GM12872 (cell line): ENCODE results near the gene ARFGEF3.

Experiments
- TF ChIP-seq, protein P1 (sequence below): IDR thresholded peaks from 3 replicates; pipeline ENCODE4 v1.5.1; 2011; ENCODE audit warnings: low read depth, mild to moderate bottlenecking, low read length, moderate library complexity; ENCODE audit not compliant: insufficient read depth

The ARFGEF3 gene

DNA sequence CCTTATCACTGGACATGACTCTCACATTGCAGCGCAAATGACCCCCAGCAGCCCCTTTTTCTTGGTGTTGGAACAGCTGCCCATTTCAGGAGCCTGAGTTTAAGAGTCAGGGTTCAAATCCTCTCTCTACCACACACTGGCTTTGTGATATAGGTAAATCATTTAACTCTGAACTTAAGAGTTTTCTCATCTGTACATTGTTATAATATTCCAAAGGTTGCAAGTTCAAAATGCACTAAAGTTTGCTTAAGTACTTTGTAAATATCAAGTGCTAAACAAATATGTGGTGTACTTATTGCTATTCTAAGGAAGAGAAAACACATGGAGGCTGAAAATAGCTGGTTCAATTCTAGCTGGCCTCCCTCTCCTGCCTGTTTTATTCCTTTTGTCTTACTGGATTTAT is 95.9 kb downstream of the ARFGEF3 start:
- TF ChIP-seq, protein P1, sequence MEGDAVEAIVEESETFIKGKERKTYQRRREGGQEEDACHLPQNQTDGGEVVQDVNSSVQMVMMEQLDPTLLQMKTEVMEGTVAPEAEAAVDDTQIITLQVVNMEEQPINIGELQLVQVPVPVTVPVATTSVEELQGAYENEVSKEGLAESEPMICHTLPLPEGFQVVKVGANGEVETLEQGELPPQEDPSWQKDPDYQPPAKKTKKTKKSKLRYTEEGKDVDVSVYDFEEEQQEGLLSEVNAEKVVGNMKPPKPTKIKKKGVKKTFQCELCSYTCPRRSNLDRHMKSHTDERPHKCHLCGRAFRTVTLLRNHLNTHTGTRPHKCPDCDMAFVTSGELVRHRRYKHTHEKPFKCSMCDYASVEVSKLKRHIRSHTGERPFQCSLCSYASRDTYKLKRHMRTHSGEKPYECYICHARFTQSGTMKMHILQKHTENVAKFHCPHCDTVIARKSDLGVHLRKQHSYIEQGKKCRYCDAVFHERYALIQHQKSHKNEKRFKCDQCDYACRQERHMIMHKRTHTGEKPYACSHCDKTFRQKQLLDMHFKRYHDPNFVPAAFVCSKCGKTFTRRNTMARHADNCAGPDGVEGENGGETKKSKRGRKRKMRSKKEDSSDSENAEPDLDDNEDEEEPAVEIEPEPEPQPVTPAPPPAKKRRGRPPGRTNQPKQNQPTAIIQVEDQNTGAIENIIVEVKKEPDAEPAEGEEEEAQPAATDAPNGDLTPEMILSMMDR = no peak

DNA sequence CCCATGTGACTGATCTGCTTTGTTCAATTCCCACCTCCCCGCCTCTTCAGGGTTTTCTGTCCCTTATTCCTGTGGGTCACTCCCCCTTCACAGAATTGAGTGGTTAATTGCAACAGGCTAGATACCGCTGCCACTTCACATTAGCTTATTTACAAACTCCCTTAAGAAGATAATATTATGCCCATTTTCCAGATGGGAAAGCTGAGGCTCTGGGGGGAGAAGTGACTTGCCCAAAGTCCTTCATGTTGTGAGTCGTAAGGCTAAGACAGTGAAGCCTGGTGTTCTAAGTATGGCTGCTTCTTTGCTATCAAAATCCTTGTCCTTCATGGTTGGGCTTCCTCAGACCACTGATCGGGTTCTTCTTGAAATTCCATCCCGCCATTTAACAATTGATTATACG is 96.5 kb downstream of the ARFGEF3 start:
- TF ChIP-seq, protein P1 = no peak

DNA sequence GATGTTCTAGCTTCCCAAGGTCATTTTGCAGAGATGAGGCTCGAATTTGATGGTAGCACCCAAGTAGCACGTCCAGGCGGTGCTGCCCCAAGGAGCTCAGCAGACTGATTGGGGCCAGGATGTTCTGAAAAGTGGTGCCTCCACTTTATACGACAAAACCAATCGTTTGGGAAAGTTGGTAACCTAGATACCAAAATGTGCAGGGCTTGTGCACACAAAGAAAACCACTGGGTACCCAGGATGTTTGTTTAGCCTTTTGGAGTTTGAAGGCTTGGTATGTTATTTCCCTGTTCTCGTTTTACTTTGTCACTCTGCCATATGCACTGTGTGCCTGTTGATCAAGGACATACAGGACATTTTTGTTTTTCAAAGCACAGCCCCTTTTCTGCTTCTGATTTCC is 97.3 kb downstream of the ARFGEF3 start:
- TF ChIP-seq, protein P1 = no peak

DNA sequence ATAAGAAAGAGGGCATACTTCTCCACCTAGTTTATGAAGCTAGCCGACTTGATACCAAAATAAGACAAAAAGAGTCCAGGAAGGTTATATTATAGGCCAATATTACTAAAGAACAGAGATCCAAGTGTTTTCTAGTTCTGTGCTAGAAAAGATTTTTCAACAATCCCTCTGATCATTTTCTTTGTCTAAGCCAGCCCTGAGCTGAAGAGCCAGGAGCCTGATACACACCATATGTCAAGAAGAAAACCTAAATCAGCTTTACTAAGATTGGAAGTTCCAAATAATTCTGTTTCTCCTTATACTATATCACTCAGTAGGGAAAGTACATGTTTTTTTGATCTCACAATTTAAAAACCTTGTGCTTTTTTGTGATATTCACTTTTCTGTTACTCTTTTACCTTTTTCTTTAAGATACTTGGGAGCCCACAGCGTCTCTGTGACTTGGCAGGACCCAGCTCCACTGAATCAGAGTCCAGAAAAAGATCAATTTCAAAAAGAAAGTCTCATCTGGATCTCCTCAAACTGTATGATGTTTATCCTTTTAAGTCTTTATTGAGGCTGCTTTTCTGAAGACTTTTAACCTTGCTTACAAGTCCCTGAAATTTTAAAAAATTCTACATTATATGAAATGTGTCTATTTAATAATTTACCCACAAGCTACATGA is 99.5 kb downstream of the ARFGEF3 start:
- TF ChIP-seq, protein P1 = no peak

DNA sequence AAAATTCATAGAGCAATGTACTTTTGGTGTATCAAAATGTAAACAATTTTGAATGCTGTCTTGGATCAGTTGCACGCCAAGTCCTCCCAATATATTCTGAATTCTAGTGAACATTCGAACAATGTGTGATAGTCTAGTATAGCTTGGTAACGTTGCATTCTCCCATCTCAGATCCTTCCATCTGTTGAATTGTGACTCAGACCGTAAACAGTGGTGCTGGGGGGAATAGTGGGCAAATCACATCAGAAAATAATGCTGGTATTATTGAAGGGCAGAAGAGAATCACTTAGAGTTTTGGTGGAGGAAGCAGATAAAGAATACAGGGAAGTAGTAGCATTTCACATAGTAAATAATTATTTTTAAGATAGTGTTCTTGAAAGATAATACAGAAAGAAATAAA is 102.2 kb downstream of the ARFGEF3 start:
- TF ChIP-seq, protein P1 = no peak

DNA sequence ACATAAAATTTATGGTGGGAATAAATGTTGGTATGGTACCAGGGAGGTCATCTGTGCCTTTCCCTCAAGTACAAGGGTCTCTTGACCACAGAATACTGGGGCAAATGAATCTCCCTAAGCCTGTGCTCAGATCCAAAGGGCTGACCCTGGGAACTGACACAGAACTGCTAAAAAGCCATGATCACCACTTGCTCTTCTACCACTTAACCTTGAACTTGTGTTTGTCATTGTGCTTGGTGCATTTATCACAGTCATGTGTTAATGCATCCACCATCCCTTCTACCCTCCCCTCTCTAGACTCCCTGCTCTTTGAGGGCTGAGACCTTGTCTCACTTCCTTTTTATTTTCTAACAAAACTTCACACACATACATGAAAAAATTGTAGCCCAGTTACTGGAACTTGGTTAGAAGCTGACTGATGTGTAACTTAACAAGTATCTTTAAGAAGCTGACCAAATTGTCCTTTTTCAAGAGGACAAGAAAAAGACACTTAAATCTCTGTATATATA is 102.7 kb downstream of the ARFGEF3 start:
- TF ChIP-seq, protein P1 = no peak

DNA sequence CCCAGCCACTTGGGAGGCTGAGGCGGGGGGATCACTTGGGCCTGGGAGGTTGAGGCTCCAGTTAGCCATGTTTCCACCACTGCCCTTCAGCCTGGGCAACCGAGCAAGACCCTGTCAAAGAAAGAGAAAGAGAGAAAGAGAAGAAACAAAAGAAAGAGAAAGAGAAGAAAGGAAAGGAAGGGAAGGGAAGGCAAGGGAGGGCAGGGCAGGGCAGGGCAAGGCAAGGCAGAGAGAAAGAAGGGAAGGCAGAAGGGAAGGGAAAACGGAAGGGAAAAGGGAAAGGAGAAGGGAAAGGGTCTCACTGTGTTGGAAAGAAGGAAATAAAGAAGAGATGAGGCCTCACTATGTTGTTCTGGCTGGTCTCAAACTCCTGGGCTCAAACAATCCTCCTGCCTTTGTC is 104.4 kb downstream of the ARFGEF3 start:
- TF ChIP-seq, protein P1 = no peak
